ENCODE data around the gene SLFN14.
"Not testable (repeated sequence)": the region's sequence is repeated elsewhere in the genome, so short reads cannot be mapped to it uniquely, and the experiment has no call there.

The SLFN14 gene

DNA sequence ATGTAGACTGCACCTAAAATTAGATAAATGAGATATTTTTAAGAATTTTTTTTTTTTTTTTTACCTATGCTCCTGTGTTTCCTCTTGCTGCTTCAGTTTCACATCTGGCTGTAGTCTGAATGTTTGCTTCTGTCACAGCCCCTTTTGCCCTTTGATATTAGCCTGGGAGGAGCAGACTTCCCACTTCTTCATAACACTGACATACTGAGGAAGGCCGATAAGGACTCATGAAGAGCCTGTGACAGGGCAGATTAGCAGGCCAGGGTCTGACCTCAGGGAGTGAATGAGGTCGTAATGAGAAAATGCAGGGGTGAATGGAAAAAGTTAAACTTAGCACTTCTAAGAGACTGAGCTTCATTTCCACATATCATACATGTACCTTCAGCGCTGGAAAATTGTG lies at the start of gene SLFN14:
Gene SLFN14, minus strand, starts transcription at position 117 of the 400 bp plus-strand sequence. CDS start 2,757 bp downstream, outside the sequence.
- DNase-seq = no peak

DNA sequence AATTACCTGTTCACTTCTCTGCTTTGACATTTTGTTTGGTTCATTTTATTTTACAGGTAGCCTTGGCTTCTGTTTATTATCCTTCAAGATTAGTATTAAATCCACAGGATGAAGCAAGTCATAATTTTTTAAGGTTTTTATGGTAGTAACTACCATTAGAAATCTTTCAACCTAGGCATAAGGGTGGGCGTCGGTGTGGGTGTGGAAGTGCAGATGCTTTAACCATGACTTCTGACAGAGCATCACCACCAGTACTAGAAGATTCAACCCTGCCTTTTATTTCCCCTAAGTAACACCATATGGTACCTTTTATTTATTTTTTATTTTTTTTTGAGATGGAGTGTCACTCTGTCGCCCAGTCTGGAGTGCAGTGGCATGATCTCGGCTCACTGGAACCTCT lies 49.2 kb upstream of the SLFN14 start:
- no peak for DNase-seq

DNA sequence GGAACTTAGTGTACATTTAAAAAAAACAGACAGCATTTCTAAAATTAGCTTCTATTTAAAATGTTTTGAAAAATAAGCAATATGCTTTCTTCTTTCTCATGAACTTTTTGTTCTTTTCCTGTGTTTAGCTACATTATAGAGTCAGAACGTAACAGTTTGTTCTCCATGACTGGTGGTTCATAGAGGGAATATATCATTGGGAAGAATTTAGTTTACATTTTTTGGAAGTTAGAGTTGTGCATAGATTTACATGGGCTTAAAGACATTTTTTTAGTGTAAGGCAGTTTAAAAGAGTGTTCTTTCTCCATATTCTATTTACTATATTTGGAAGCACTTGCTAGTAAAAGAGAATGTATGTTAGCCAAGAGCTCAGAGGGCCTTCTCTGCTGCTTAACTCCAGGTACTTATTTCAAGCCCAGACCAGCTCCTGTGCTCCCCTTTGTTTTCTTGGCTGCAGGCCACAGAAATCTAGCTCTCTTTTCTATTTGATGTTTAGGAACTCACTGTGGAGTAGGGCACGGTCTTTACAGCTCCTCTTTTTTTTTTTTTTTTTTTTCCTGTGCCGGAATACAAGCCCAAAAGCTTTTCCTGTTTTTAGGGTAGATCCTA lies 46.7 kb upstream of the SLFN14 start:
- DNase-seq = no peak

DNA sequence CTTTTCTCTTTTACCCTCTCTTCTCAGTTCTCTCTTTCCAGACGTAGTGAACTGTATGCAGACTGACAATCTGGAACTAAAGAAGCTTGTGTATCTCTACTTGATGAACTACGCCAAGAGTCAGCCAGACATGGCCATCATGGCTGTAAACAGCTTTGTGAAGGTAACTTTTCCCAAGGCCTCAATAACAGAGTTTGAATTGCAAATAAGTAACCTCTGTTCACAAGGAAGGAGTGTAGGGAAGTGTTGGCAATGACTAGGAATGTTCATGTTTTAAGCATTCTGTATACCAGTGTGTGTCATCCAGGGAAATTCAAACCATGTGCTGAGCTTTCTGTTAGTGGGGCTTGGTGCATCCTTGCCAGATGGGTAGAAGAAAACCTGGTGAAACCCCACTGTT lies 45.1 kb upstream of the SLFN14 start:
- no peak for DNase-seq

DNA sequence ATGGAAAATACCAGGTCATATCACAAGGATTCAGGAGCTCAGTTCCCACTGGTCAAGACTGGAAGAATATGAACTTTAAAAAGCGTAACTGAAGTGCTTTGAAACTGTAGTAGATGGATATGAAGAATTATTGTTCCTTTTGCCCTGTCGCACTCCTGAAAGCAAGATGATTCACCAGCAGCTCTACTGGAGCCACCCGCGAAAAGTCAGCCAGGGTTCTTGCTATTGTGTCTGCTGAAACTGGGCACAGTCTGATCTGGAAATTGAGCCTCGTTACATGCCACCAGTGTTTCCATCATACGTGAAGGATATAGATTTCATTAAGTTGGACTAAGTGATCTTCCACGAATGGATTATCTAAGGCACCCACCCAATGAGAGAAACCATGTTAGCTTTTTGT lies 43.1 kb upstream of the SLFN14 start:
- no peak for DNase-seq

DNA sequence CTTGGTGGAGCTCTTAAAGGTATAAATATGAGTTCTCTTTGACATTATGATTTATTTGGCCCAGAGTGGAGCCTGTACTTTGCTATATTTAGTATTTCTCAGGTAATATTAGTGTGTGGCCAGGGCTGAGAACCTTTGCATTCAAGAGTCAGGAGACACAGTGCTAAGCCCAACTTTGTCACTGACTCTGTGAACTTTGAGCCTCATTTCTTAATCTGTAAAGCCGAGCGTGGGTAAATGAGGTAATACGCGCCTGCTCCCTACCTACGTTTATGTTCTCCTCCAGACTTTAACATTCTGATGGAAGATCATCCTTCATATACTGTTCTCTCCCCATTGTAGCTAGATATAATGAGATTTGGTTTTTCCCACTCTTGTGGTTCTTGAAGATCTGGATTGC lies 37.0 kb upstream of the SLFN14 start:
- DNase-seq = no peak

DNA sequence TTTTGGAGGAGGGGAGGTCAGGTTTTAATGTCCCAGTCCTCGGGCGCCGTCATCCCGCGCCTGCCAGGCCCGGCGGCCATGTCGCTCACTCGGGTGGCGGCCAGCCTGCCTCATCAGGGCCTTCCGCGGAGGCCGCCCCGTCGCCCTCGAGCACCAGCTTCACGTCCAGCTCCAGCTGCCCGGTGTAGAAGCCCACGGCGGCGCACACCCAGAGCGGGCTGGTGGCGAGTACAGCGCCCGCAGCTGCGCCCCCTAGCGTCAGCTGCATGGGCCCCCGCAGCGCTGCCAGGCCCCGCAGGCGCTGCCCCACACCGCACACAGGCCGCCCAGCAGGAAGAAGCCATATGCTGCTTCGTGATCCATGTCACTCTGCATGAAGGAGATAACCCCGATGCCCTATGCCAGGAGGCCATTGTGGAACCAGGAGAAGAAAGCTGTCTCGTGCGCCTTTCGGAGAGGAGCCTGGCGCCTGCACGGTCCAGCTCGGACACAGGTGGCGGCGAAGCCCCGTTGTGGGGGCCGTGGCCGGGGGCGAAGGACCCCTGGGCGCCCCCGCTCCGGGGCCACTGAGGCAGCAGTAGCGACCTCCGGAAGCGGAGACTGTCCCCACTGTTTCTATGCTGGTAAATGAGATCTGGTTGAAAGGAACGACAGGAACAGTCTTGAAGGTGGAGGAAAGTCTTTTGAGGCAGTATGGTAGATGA lies 36.1 kb upstream of the SLFN14 start:
- DNase-seq = no peak

DNA sequence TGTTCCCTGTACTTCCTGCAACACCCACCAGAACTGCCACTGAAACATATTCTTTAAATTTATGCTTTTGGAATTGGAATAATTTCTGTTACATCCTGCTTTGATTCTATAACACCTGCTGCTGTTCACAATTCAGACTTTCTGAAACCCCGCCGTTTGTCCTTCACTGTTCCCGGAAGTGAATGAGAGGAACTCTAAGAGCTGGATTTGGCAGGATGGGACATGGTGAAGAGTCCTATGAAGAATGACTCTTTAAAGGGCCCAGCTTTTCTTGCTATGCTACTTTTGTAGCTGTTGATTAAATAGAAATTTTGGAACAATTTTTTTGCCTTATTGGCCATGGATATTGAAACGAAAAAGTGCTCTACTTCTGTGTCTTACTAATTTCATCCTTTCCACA lies 35.5 kb upstream of the SLFN14 start:
- DNase-seq = no peak

DNA sequence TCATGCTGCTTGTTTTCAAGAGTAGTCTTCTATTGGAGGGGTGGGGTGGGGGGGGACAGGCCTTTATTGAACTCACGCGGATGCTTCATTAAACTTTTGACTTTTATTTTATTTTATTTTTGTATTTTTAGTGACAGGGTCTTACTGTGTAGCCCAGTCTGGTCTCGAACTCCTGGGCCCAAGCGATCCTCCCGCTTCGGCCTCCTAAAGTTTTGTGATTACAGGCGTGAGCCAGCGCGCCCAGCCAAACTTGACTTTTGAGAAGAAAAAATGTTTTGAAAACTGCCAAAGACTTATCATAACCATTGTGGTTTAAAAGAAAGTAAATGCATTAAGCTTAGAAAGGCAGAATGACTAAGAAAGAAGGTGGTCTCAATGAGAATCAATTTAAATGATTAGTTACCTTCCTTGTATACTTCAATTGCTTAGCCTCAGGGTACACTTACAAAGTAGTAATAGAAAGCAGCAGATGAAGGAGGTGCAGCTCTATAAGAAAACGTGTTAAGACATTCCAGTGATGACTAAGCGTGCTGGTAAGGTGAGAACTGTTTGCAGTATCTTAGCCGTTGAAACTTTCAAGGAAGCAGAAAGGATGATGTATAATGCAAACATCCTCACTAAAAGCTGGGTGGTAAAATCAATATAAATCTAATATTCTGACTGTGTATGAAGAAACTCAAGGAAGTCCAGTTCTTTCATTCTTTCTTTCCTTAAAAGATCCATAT lies 27.7 kb upstream of the SLFN14 start:
- peak; percentile 12 for DNase-seq

DNA sequence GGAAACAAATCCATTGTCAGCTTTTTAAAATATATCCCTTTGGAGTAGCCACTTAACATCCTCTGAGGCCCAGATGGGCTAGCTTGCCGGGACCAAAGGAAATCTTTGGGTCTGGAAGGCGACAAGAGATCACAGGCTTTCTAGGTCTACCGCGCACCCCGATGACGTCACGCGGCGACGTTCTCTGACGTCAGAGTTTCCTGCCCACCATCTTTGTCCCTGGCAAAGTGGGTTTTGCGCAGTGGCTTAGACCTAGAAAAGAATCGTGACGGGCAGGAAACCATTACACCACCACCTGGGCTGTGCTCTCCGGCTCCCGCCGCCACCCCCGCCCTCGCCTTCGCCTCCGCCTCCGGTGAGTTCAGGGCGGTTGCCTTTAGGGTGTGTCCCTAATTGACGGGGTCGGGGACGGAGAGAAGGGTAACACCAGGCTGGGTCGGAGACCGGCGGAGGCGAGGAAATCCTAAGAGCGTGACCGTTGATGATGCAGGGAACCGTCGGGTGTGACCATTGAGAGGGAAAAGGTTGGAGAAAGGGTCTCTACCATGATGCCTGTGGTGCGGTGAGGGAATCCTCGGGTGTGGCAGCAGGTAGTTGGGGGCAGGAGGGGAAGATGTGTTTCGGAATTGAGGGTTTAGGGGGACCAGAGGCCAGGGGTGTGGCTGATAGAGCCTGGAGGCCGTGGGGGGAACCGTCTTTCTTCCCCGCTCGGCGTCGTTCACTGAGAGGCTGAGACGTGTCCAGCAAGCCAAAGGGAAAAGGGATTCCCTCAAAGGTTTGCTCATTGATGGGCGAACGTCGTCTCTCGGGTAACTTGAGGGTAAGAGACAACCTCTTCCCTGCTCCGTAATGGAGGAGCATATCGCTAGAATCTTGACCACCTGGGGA lies 26.7 kb upstream of the SLFN14 start, which contains the start of gene AP2B1:
Gene AP2B1, plus strand, starts transcription at position 249 of the 888 bp plus-strand sequence. CDS start 6,709 bp downstream, outside the sequence.
- peak; percentile 92 for DNase-seq

DNA sequence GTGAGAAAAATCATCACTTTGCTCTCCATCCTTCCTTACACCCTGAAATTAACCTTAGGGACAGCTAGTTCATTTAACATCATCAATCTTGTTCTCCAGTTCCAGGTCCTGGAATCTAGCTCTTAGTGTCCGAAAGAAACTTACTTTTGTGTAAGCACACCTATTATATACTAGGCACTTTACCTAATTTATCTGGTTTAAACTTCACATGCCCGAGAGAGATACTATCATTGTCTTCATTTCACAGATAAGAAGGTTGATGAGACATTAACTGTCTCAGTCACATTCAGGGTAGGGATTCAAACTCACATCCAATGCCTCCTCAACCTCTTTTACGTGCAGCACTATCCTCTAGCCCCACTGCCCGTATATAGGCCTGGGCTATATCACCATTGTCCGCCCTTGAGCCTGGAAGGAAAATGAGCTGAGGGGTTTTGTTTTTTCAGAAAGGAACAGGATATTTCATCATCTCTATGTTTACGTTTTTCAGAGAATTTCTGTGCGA lies 26.0 kb upstream of the SLFN14 start:
- no peak for DNase-seq

DNA sequence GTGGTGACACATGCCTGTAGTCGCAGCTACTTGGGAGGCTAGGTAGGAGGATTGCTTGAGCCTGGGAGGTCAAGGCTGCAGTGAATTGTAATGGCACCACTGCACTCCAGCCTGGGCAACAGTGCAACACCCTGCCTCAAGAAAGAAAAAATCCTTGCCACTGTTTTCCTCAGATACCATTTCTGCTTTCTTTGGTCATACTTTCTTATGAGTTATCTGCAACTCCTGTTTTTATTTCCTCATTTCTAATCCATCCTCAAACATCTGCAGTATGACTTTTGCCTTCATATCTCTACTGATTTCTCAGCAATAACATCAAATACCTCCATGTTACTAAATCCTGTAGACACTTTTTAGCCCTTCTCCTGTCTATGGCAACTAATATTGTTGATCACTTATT lies 23.4 kb upstream of the SLFN14 start:
- DNase-seq = no peak

DNA sequence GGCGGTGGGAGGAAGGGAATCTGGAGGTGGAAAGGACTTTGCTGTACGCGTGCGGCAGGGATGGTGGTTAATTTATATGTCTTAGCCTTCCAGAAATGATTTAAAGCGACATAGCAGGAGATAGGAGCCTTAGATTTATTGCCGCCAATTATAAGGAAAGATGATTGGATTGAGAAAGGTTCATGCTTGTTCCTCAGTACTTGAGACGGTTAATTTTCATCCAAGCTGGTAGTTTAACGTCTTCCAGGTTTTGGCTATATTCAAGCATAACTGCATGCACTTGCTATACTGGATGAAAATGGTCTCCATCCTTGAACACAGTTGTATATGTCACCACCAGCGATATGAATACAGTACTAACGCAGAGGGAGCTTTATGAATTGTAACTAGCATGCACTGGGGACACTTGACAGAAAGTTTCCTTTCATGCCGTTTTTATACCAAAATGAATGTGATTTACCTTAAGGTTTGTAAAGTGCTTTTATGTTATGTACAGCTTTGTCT lies 18.4 kb upstream of the SLFN14 start:
- no peak for DNase-seq

DNA sequence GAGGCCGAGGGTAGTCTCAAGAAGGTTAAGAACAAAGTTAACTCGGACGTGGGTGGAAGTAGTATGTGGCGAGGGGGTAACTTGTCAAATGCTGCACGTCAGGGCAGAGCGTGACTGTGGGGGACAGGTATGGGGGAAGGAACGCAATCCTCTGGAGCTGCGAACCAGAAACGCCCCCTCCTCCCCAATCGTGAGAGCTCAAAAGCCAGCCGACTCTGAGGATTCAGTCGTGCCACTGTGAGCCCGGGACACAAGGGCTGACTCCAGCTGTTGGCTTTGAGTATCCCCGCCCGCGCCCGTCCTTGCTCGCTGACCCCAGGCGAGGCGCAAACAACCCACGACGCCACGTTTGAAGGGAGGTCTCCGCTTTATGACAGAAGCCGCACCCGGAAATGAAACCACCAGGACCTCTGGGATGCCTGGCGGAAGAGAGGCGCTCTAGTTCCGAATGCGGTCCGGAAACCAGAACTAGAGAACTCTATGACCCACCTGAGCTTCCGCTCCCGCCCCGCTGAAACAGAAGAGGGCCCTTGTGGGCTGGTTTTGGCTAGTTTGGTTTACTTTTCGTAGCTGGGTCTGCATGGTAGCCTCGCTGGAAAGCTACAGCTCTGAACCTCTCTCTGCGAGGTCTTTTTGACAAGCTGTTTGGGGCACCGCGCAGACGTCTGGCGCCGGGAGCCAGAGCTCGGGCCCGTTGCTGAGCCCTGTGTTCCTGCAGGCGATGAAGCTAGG lies 17.7 kb upstream of the SLFN14 start, which contains the start of gene PEX12:
Gene PEX12, minus strand, starts transcription at position 375 of the 732 bp plus-strand sequence. CDS start 550 bp downstream, outside the sequence.
- peak; percentile 88 for DNase-seq

DNA sequence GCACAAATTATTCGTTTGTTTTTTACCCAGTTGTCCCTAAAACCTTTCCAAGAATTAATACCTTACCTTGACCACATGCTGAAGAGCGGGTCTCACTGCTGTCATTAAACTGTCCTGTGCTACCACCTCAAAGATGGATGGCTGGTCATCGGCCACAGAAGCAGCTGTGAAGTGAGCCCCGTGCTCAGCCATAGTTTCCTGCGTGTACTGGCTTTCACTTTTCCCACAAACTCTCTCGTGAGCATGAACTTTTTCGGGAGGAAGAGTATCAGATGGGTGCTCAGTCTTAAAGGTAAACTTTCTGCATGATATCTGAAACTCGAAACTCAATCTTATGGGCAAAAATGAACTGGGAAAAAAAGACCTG lies 17.2 kb upstream of the SLFN14 start:
- peak; percentile 12 for DNase-seq

DNA sequence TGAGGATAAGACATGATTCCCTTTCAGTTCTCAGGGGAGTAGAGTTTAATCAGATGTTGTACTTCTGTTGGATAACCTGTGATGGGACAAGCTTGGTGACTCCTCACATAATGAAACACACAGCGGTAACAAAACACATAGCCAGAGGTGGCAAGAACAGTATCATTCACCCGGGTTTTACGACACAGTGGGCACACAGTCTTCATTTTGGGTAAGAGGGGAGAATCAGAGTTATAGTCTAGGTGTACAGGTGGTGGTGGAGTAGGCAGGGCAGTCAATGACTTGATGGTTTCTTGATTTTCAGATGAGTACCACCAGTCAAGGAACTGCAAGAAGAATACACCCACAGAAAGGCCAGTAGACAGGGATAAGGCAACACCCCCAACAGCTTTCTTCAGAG lies 15.1 kb upstream of the SLFN14 start:
- DNase-seq = no peak

DNA sequence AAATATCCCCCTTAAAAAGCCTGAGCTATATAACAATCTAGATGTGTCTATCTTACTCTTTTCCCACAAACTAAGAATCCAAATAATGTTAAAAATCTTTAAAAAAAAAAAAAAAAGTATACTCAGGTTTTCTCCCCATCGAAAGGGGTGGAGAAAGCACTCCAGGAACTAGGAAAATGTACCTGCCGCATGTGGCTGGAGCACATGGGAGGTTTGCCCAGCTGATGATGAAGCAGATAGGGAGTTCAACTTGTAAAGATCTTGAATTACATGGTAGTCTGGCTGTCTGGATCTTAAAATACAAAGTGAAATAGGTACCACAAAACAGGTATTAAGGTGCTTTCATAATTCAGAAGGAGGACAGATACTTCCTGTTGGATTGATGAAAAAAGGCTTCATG lies 8.8 kb upstream of the SLFN14 start:
- no peak for DNase-seq

DNA sequence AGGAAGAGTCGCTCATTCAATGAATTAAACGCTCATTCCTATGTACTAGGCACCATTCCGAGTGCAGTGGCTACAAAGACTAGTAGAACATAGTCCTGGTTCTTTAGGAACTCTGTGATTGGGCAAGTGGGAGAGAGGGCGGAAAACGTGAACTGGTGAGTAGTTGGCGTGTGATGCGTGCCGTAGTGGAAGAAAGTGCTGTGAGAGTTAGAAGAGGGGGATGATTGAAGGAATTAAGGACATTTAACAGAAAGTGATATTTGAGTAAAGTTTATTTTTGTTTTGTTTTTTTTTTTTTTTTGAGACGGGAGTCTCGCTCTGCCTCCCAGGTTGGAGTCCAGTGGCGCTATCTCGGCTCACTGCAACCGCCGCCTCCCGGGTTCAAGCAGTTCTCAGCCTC lies 7.9 kb upstream of the SLFN14 start:
- DNase-seq = peak; percentile 41

DNA sequence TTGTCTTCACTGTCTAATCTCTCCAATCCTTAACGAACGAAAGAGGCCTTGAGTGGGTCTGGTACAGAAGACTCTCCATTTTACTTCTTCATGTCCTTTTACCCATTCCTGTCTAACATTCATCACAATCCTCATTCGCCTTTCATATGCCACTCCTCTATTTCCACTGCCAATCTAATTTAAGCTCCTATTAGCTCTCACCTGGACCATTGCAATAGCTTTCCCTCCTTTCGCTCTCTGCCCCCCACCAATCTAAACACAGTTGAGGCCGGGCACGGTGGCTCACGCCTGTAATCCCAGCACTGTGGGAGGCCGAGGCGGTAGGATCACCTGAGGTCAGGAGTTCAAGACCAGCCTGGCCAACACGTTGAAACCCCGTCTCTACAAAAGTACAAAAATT lies 6.3 kb upstream of the SLFN14 start:
- no peak for DNase-seq

DNA sequence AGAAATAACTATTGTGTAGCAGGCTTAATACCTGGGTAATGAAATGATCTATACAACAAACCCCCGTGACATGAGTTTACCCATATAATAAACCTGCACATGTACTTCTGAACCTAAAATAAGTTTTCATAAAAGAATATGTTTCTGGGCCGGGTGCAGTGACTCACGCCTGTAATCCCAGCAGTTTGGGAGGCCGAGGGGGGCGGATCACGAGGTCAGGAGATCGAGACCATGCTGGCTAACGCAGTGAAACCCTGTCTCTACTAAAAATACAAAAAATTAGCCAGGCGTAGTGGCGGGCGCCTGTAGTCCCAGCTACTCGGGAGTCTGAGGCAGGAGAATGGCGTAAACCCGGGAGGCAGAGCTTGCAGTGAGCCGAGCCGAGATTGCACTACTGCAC lies 2.6 kb upstream of the SLFN14 start:
- DNase-seq = not testable (repeated sequence)

DNA sequence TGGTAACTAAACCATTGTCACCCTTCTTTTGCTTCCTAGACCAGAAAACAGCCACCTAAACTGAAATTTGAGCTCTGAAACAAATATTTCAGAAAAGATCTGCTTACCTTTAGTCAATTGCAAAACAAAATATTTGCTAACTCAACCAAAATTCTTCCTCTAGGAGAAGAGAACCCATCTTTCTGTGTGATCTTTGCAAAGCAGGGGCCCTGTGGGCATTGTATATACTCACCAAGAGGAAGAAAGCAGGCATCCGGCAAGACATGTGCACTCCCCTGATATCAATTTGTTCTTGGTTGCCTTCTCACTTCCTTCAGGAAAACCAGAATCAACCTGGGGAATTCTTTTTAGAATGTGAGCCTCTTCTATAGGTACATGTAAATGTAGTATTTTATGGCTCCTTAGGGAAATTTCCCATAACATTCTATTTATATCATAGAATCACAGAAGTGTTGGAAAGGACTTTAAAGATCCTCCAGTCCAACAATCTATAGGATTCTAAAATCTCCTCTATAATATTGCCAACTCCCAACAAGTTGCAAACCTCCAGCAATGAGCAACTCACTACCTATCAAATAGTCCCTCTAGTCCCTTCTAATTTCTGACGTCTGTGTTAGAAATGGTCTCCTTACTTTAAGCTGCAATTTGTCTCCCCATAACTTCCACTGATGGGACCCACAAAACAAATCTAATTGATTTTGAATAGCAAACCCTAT lies 966 bp downstream of the SLFN14 start:
- DNase-seq = no peak

All from CD4-positive, alpha-beta T cell treated with Interleukin-6 for 4 hours (primary cell).